Measurements from ENCODE around the gene PRF1.

DNA sequence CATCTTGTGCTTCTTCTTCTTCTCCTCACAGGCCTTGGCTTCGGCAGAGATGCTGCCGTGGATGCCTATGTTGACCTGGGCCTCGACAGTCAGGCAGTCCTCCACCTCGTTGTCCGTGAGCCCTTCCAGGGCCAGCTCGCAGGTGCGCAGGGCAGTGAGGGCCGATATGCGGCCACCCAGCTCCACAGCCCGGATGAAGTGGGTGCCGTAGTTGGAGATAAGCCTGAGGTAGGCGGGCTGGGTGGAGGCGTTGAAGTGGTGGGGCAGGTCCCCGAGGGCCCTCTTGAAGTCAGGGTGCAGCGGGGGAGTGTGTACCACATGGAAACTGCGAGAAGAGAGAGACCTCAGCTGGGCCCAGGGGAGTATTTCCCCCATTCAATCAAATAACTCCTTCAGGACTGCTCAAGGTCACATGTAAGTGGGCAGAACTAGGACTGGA, 3.7 kb downstream of the PRF1 start:
- TF ChIP-seq HMG20B (CRISPR knock-in tag; conservative IDR thresholded peaks at IDR 0.05), result no peak
- no peak for TF ChIP-seq ARNTL (CRISPR knock-in tag; IDR thresholded peaks at IDR 0.05)
